ENCODE results near the gene PPP1R36. TPM values are rescaled to one million over a fixed set of nuclear protein-coding genes. Genes with fewer than 3 reads are reported as not detected.
"Not testable (repeated sequence)": the region's sequence is repeated elsewhere in the genome, so short reads cannot be mapped to it uniquely, and the experiment has no call there.

The PPP1R36 gene
- polyA plus RNA-seq, 2 of the 4 experiments (the other 2 are of a cell fraction): 0.47 to 0.48 TPM

DNA sequence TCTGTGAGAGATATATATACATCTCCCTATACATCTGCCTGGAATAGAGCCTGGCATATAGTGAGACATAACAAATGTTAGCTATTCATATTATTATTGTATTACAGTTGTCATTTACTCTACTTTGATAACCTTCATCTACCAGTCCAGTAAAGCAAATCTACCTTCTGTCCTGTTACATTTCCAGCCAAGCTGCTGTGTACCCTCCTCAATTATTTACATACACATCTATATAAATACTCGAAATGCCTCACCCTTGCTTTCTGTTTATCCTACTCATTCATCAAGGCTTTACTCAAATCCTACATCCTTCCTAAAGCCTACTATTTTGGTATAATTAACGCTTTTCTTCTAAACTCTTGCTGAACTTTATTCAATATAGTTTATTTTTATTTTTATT is 36.5 kb upstream of the PPP1R36 start:
- ATAC-seq: no peak
- Histone ChIP-seq H3K9me3 (no peaks in the 10 kb centered on the region), H3K4me1 (peaks cover 69% of the 10 kb centered on the region), H3K4me3 (no peak overlapping the region), H3K4me2 (no peak overlapping the region), H3K27ac (no peak overlapping the region)
- no peak for DNase-seq (ENCODE audit: low read depth in 1 of 2, low spot score in 1 of 2)
- POLR2A ChIA-PET: no interaction called here
- FAIRE-seq: no peak
- no peak for TF ChIP-seq ZNF302 (CRISPR knock-in tag; IDR thresholded peaks at IDR 0.05)
- WGBS (ENCODE audit: missing lambda C conversion rate): 67% methylated on average over 2 of the region's 2 CpGs
- CTCF ChIA-PET: interaction anchor here (1.6 to 3.7 kb wide), 2 partner anchors 8 to 27 kb away, joined by 4 to 29 read pairs; partner anchors contain the start of gene HSPA2

DNA sequence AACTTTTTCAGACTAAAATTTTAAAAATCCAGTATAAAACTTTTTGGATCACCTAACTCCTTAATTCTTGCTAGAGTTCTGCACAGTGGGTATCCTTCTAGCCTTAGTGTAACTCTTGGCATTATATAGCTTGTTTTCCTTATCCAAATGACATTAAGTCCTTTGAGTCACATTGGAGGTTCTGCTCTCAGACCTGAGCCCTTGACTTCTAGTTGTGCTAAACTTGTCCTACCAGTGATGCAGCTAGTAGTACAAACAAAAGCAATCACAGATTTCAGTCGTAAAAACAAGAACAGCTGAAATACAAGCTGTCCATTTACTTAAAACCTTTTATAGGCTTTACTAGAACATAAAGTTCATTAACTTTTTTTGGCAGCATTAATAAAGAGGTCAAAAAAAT is 34.7 kb upstream of the PPP1R36 start:
- WGBS (ENCODE audit: missing lambda C conversion rate): 81% methylated on average over 1 of the region's 1 CpG
- no peak overlapping the region for H3K4me3 ChIP-seq
- TF ChIP-seq CHD2 (IDR thresholded peaks at IDR 0.05; ENCODE audit: low read length, partially characterized antibody) (no peak), JUNB (IDR thresholded peaks at IDR 0.05) (no peak), RCOR1 (IDR thresholded peaks at IDR 0.05; ENCODE audit: low read depth, low read length) (no peak), BHLHE40 (IDR thresholded peaks at IDR 0.05; ENCODE audit: low read depth, low read length) (no peak), EHMT2 (IDR thresholded peaks at IDR 0.05; ENCODE audit: low read depth) (no peak), ZNF302 (CRISPR knock-in tag; IDR thresholded peaks at IDR 0.05) (no peak), HMGXB4 (CRISPR knock-in tag; IDR thresholded peaks at IDR 0.05; ENCODE audit: borderline replicate concordance) (no peak), HOXB13 (CRISPR knock-in tag; IDR thresholded peaks at IDR 0.05; ENCODE audit: low read depth) (no peak)
- TF ChIP-seq, protein P1, sequence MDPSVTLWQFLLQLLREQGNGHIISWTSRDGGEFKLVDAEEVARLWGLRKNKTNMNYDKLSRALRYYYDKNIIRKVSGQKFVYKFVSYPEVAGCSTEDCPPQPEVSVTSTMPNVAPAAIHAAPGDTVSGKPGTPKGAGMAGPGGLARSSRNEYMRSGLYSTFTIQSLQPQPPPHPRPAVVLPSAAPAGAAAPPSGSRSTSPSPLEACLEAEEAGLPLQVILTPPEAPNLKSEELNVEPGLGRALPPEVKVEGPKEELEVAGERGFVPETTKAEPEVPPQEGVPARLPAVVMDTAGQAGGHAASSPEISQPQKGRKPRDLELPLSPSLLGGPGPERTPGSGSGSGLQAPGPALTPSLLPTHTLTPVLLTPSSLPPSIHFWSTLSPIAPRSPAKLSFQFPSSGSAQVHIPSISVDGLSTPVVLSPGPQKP (IDR thresholded peaks at IDR 0.05; ENCODE audit: low read depth, low read length): no peak
- no peaks in the 10 kb centered on the region for H3K9me3 ChIP-seq
- no peak overlapping the region; a peak in 1 of 6 replicates for H3K27ac ChIP-seq
- FAIRE-seq (no peak), ATAC-seq (no peak), DNase-seq (ENCODE audit: low read depth in 1 of 2, low spot score in 1 of 2) (no peak)
- ChIA-PET POLR2A (interaction anchor here (1.2 to 2.1 kb wide), 2 partner anchors 10 to 11 kb away, joined by 4 to 5 read pairs; partner anchors contain the start of gene ZBTB1), CTCF (interaction anchor here (0.8 to 2.4 kb wide), 7 partner anchors 9 to 122 kb away, joined by 3 to 13 read pairs (median 4); partner anchors contain the start of gene HSPA2)
- peaks cover 53% of the 10 kb centered on the region for H3K4me1 ChIP-seq
- no peak overlapping the region for H3K4me2 ChIP-seq

DNA sequence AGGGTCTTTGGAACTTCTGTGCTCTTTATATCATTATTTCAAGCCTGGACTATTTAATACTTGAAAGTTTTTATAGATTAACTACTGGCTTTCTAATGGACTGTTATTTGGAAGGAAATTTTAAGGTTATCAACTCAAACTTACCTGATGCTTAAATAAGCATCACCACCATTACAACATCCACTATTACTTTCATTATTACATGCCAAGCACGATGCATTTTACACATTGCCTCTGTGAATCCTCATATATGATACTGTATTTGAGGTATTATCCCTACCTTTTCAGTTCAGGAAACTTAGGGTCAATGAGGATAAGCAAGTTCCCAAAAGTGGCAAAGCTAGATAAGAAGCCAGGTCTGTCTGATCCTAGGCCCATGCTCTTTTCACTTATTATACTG is 32.8 kb upstream of the PPP1R36 start:
- POLR2A ChIA-PET: no interaction called here
- Histone ChIP-seq H3K27ac (no peak overlapping the region; a peak in 1 of 6 replicates), H3K9me3 (no peaks in the 10 kb centered on the region), H3K4me1 (peaks cover 44% of the 10 kb centered on the region), H3K4me3 (no peak overlapping the region), H3K4me2 (peak overlapping the region; percentile 32; the same call in 1 of the 3 replicates)
- TF ChIP-seq ZC3H11A (IDR thresholded peaks at IDR 0.05) (no peak), NPAS2 (CRISPR knock-in tag; IDR thresholded peaks at IDR 0.05; ENCODE audit: borderline replicate concordance) (no peak)
- TF ChIP-seq, protein P2, sequence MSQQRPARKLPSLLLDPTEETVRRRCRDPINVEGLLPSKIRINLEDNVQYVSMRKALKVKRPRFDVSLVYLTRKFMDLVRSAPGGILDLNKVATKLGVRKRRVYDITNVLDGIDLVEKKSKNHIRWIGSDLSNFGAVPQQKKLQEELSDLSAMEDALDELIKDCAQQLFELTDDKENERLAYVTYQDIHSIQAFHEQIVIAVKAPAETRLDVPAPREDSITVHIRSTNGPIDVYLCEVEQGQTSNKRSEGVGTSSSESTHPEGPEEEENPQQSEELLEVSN (IDR thresholded peaks at IDR 0.05; ENCODE audit: borderline replicate concordance, low read depth): no peak
- TF ChIP-seq, protein P3, sequence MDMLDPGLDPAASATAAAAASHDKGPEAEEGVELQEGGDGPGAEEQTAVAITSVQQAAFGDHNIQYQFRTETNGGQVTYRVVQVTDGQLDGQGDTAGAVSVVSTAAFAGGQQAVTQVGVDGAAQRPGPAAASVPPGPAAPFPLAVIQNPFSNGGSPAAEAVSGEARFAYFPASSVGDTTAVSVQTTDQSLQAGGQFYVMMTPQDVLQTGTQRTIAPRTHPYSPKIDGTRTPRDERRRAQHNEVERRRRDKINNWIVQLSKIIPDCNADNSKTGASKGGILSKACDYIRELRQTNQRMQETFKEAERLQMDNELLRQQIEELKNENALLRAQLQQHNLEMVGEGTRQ (IDR thresholded peaks at IDR 0.05): no peak
- DNase-seq (ENCODE audit: low read depth in 1 of 2, low spot score in 1 of 2) (no peak), FAIRE-seq (no peak), ATAC-seq (no peak)
- CTCF ChIA-PET: interaction anchor here (1.4 to 2.4 kb wide), 2 partner anchors 23 to 120 kb away, joined by 3 to 13 read pairs; partner anchors contain the start of gene HSPA2
- 67% methylated on average over 1 of the region's 1 CpG for WGBS (ENCODE audit: missing lambda C conversion rate)

- not testable (repeated sequence) for FAIRE-seq; DNase-seq (ENCODE audit: low read depth in 1 of 2, low spot score in 1 of 2); H3K4me2 ChIP-seq; H3K4me3 ChIP-seq; H3K27ac ChIP-seq; ATAC-seq; H3K9me3 ChIP-seq
- 84% methylated on average over 6 of the region's 6 CpGs for WGBS (ENCODE audit: missing lambda C conversion rate)
- ChIA-PET POLR2A (interaction anchor here (1.4 kb wide), 1 partner anchor 13 kb away, joined by 6 read pairs; the partner anchor contains the start of gene ZBTB1), CTCF (interaction anchor here (1.4 kb wide), 1 partner anchor 374 kb away, joined by 4 read pairs; no protein-coding TSS in a partner anchor)
- H3K4me1 ChIP-seq: peaks cover 44% of the 10 kb centered on the region
Measured at GRCh38 chr14:64517667-64518066, 32.1 kb upstream of the PPP1R36 start.

Measured in A549 (cell line).